ENCODE results near the gene MYLIP.
A peak's percentile ranks its signal among the peaks of the same experiment; 100 is the strongest.

MYLIP gene

DNA sequence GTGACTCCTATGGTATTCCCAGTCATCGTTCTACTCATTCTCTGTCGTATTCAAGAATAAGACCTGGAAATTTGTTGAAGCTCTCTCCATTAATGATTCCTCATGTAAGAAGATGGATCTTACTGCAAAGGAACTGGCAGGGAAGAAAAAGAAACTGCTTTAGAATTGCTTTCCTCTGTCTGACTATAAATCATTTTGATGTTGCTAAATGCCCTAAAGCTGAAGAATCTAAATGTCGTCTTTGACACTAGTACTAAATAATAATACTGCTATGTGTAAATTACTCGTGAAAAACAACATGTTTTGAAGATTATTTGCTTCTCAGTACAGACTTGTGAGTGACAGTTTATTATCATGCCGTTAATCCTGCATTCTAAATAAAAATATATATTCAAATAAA is 20.5 kb upstream of the MYLIP start:
- Histone ChIP-seq H3K4me1 (ENCODE audit: control insufficient read depth, insufficient read depth, low read length) (peaks cover 8% of the 10 kb centered on the region), H3K27ac (ENCODE audit: low read length) (no peak overlapping the region), H3K4me3 (ENCODE audit: low read length in 2 of 2) (no peak overlapping the region), H3K9me3 (ENCODE audit: control insufficient read depth in 2 of 2, low read length in 2 of 2) (no peaks in the 10 kb centered on the region), H3K36me3 (ENCODE audit: control insufficient read depth in 2 of 2, insufficient read depth in 2 of 2, low read length in 2 of 2) (no peaks in the 10 kb centered on the region), H3K27me3 (ENCODE audit: control insufficient read depth in 1 of 2, insufficient read depth in 2 of 2, low read length in 2 of 2) (no peaks in the 10 kb centered on the region), H3K9ac (ENCODE audit: low read length in 2 of 2) (no peak overlapping the region)

- Histone ChIP-seq H3K4me1 (ENCODE audit: control insufficient read depth, insufficient read depth, low read length) (peaks cover 8% of the 10 kb centered on the region), H3K27me3 (ENCODE audit: control insufficient read depth in 1 of 2, insufficient read depth in 2 of 2, low read length in 2 of 2) (no peaks in the 10 kb centered on the region), H3K36me3 (ENCODE audit: control insufficient read depth in 2 of 2, insufficient read depth in 2 of 2, low read length in 2 of 2) (no peaks in the 10 kb centered on the region), H3K9ac (ENCODE audit: low read length in 2 of 2) (no peak overlapping the region), H3K4me3 (ENCODE audit: low read length in 2 of 2) (no peak overlapping the region), H3K27ac (ENCODE audit: low read length) (no peak overlapping the region), H3K9me3 (ENCODE audit: control insufficient read depth in 2 of 2, low read length in 2 of 2) (no peaks in the 10 kb centered on the region)
Observed at GRCh38 chr6:16108921-16109658, 19.8 kb upstream of the MYLIP start.

DNA sequence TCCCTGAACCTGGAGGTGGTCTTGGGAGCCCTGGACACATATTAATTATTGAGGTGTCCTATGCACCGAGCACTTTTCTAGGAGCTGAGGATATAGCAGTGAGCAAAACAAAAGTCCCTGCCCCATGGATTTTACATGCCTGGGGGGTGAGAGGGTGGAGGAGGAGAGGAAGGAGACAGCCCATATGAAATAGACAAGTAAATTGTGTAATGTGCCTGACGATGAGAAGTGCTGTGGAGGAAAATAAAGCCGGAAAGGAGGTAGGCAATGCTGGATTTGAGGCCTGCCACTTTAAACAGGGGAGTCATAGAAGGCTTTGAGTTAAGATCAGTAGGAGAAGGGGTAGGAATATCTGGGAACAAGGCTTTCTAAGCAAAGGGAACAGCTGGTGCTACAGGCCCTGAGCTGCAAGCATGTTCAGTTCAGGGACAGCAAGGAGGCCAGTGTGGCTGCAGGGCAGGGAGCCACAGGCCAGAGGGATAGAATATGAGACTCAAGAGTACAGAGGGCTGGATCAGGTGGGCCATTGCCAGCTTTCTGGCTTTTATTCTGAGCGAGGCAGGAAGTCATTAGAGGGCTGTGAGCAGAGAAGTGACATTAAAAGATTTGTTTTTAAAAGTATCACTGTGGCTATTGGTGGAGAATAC is 19.1 kb upstream of the MYLIP start:
- H3K4me1 ChIP-seq (ENCODE audit: control insufficient read depth, insufficient read depth, low read length): peaks cover 8% of the 10 kb centered on the region
- no peaks in the 10 kb centered on the region for H3K36me3 ChIP-seq (ENCODE audit: control insufficient read depth in 2 of 2, insufficient read depth in 2 of 2, low read length in 2 of 2)
- peak overlapping the region; percentile 11 for H3K27ac ChIP-seq (ENCODE audit: low read length)
- H3K9ac ChIP-seq (ENCODE audit: low read length in 2 of 2): no peak overlapping the region
- no peak overlapping the region for H3K4me3 ChIP-seq (ENCODE audit: low read length in 2 of 2)
- H3K27me3 ChIP-seq (ENCODE audit: control insufficient read depth in 1 of 2, insufficient read depth in 2 of 2, low read length in 2 of 2): no peaks in the 10 kb centered on the region
- H3K9me3 ChIP-seq (ENCODE audit: control insufficient read depth in 2 of 2, low read length in 2 of 2): no peaks in the 10 kb centered on the region

DNA sequence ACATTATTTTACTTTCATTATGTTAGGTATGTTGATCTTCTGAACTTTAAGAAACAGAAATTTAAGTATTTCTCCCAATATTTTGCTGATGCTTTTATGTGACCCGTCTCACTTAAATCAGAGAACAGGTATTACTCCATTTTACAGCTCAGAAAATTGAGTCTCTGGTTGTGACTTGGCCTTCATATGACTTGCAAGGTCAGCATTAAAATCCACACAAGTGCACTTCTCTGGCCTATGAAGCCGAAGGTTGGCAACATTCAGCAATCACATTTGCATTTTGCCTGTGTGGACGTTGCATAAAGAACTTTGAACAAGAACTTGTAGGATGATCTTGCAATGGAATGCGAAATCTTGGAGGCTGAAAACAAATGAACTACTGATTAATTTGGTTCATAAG is 10.1 kb upstream of the MYLIP start:
- Histone ChIP-seq H3K27ac (ENCODE audit: low read length) (no peak overlapping the region), H3K4me1 (ENCODE audit: control insufficient read depth, insufficient read depth, low read length) (no peaks in the 10 kb centered on the region), H3K4me3 (ENCODE audit: low read length in 2 of 2) (no peak overlapping the region), H3K9ac (ENCODE audit: low read length in 2 of 2) (no peak overlapping the region), H3K36me3 (ENCODE audit: control insufficient read depth in 2 of 2, insufficient read depth in 2 of 2, low read length in 2 of 2) (no peaks in the 10 kb centered on the region), H3K27me3 (ENCODE audit: control insufficient read depth in 1 of 2, insufficient read depth in 2 of 2, low read length in 2 of 2) (no peaks in the 10 kb centered on the region), H3K9me3 (ENCODE audit: control insufficient read depth in 2 of 2, low read length in 2 of 2) (no peaks in the 10 kb centered on the region)

DNA sequence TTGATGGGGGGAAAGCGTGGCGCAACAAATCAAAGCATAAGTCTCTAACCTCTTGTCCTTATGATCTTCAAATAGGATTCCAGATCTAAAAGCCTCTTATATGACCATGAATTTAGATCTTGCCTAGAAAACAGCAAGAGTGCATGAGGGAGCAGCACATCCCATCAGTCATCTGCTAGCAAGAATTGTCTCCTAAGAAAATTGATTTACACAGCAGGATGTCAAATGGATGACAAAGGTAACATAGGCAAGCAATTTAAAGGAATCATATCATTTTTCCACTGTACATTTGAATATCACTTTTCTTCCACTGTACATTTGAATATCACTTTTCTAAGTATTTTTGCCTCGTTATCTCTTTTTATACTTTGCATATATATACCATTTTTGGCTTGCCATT is 7.5 kb upstream of the MYLIP start:
- Histone ChIP-seq H3K9me3 (ENCODE audit: control insufficient read depth in 2 of 2, low read length in 2 of 2) (no peaks in the 10 kb centered on the region), H3K27me3 (ENCODE audit: control insufficient read depth in 1 of 2, insufficient read depth in 2 of 2, low read length in 2 of 2) (no peaks in the 10 kb centered on the region), H3K4me1 (ENCODE audit: control insufficient read depth, insufficient read depth, low read length) (no peaks in the 10 kb centered on the region), H3K27ac (ENCODE audit: low read length) (no peak overlapping the region), H3K9ac (ENCODE audit: low read length in 2 of 2) (no peak overlapping the region), H3K36me3 (ENCODE audit: control insufficient read depth in 2 of 2, insufficient read depth in 2 of 2, low read length in 2 of 2) (no peaks in the 10 kb centered on the region), H3K4me3 (ENCODE audit: low read length in 2 of 2) (no peak overlapping the region)

DNA sequence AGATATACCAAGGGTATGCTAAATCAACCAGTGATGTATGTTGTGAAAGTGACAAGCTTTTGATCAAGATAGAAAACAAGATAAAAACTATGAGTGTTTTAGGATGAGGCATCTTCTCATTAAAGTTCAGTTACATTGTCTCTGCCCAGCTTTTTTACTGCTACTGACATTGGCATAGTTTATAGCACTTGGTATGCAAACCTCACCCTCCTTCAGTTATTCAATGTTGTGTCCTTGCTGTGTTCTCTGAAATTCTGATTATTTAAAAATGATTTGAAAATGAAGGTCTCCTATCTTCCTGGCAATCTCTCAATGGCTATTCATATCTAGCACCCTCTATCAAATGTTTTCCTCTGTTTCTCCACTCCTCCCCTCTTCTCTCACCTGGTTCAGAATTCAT is 6.7 kb upstream of the MYLIP start:
- Histone ChIP-seq H3K4me1 (ENCODE audit: control insufficient read depth, insufficient read depth, low read length) (no peaks in the 10 kb centered on the region), H3K36me3 (ENCODE audit: control insufficient read depth in 2 of 2, insufficient read depth in 2 of 2, low read length in 2 of 2) (no peaks in the 10 kb centered on the region), H3K9me3 (ENCODE audit: control insufficient read depth in 2 of 2, low read length in 2 of 2) (no peaks in the 10 kb centered on the region), H3K27ac (ENCODE audit: low read length) (no peak overlapping the region), H3K27me3 (ENCODE audit: control insufficient read depth in 1 of 2, insufficient read depth in 2 of 2, low read length in 2 of 2) (no peaks in the 10 kb centered on the region), H3K9ac (ENCODE audit: low read length in 2 of 2) (no peak overlapping the region), H3K4me3 (ENCODE audit: low read length in 2 of 2) (no peak overlapping the region)

GRCh38 chr6:16124198-16125180 is 4.4 kb upstream of the MYLIP start:
- Histone ChIP-seq H3K36me3 (ENCODE audit: control insufficient read depth in 2 of 2, insufficient read depth in 2 of 2, low read length in 2 of 2) (no peaks in the 10 kb centered on the region), H3K27me3 (ENCODE audit: control insufficient read depth in 1 of 2, insufficient read depth in 2 of 2, low read length in 2 of 2) (no peaks in the 10 kb centered on the region), H3K4me1 (ENCODE audit: control insufficient read depth, insufficient read depth, low read length) (peaks cover 2% of the 10 kb centered on the region), H3K4me3 (ENCODE audit: low read length in 2 of 2) (no peak overlapping the region), H3K9me3 (ENCODE audit: control insufficient read depth in 2 of 2, low read length in 2 of 2) (no peaks in the 10 kb centered on the region), H3K27ac (ENCODE audit: low read length) (no peak overlapping the region), H3K9ac (ENCODE audit: low read length in 2 of 2) (no peak overlapping the region)

- Histone ChIP-seq H3K27ac (ENCODE audit: low read length) (no peak overlapping the region), H3K9ac (ENCODE audit: low read length in 2 of 2) (no peak overlapping the region), H3K4me1 (ENCODE audit: control insufficient read depth, insufficient read depth, low read length) (peaks cover 7% of the 10 kb centered on the region), H3K4me3 (ENCODE audit: low read length in 2 of 2) (no peak overlapping the region), H3K36me3 (ENCODE audit: control insufficient read depth in 2 of 2, insufficient read depth in 2 of 2, low read length in 2 of 2) (no peaks in the 10 kb centered on the region), H3K9me3 (ENCODE audit: control insufficient read depth in 2 of 2, low read length in 2 of 2) (no peaks in the 10 kb centered on the region), H3K27me3 (ENCODE audit: control insufficient read depth in 1 of 2, insufficient read depth in 2 of 2, low read length in 2 of 2) (no peaks in the 10 kb centered on the region)
Observed at GRCh38 chr6:16126056-16126455, 2.8 kb upstream of the MYLIP start.

GRCh38 chr6:16126861-16127260 is 2.0 kb upstream of the MYLIP start:
- H3K4me1 ChIP-seq (ENCODE audit: control insufficient read depth, insufficient read depth, low read length): peaks cover 7% of the 10 kb centered on the region
- H3K9me3 ChIP-seq (ENCODE audit: control insufficient read depth in 2 of 2, low read length in 2 of 2): no peaks in the 10 kb centered on the region
- no peak overlapping the region for H3K4me3 ChIP-seq (ENCODE audit: low read length in 2 of 2)
- no peak overlapping the region for H3K27ac ChIP-seq (ENCODE audit: low read length)
- H3K36me3 ChIP-seq (ENCODE audit: control insufficient read depth in 2 of 2, insufficient read depth in 2 of 2, low read length in 2 of 2): no peaks in the 10 kb centered on the region
- H3K27me3 ChIP-seq (ENCODE audit: control insufficient read depth in 1 of 2, insufficient read depth in 2 of 2, low read length in 2 of 2): no peaks in the 10 kb centered on the region
- no peak overlapping the region for H3K9ac ChIP-seq (ENCODE audit: low read length in 2 of 2)

DNA sequence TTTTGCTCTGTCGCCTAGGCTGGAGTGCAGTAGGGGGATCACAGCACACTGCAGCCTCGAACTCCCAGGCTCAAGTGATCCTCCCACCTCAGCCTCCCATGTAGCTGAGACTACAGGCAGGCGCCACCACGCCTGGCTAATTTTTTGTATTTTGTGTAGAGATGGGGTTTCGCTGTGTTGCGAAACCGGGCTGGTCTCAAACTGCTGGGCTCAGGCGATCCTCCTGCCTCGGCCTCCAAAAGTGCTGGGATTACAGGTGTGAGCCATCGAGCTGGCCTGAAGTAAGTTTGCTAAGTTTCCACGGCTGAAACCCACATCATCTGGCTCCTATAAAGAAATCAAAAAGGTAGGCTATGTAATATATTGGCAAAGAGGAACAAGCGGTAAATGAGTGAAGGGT is 1.4 kb upstream of the MYLIP start:
- Histone ChIP-seq H3K4me3 (ENCODE audit: low read length in 2 of 2) (no peak overlapping the region), H3K4me1 (ENCODE audit: control insufficient read depth, insufficient read depth, low read length) (peaks cover 7% of the 10 kb centered on the region), H3K9me3 (ENCODE audit: control insufficient read depth in 2 of 2, low read length in 2 of 2) (no peaks in the 10 kb centered on the region), H3K27ac (ENCODE audit: low read length) (no peak overlapping the region), H3K36me3 (ENCODE audit: control insufficient read depth in 2 of 2, insufficient read depth in 2 of 2, low read length in 2 of 2) (no peaks in the 10 kb centered on the region), H3K9ac (ENCODE audit: low read length in 2 of 2) (no peak overlapping the region), H3K27me3 (ENCODE audit: control insufficient read depth in 1 of 2, insufficient read depth in 2 of 2, low read length in 2 of 2) (no peaks in the 10 kb centered on the region)

Measured in stomach smooth muscle (tissue), 2 donors.